GM21528 (cell line): ENCODE measurements around the gene DERA.
A peak's percentile ranks its signal among the peaks of the same experiment; 100 is the strongest.
"Not testable (repeated sequence)": the region's sequence is repeated elsewhere in the genome, so short reads cannot be mapped to it uniquely, and the experiment has no call there.

Experiments
- ATAC-seq: cut with Tn5 transposase; IDR thresholded peaks from one replicate; pipeline ENCODE4 v1.9.1; 2021; ENCODE audit warnings: mild to moderate bottlenecking, moderate library complexity; ENCODE audit not compliant: unreplicated experiment, low FRiP score

Gene DERA

DNA sequence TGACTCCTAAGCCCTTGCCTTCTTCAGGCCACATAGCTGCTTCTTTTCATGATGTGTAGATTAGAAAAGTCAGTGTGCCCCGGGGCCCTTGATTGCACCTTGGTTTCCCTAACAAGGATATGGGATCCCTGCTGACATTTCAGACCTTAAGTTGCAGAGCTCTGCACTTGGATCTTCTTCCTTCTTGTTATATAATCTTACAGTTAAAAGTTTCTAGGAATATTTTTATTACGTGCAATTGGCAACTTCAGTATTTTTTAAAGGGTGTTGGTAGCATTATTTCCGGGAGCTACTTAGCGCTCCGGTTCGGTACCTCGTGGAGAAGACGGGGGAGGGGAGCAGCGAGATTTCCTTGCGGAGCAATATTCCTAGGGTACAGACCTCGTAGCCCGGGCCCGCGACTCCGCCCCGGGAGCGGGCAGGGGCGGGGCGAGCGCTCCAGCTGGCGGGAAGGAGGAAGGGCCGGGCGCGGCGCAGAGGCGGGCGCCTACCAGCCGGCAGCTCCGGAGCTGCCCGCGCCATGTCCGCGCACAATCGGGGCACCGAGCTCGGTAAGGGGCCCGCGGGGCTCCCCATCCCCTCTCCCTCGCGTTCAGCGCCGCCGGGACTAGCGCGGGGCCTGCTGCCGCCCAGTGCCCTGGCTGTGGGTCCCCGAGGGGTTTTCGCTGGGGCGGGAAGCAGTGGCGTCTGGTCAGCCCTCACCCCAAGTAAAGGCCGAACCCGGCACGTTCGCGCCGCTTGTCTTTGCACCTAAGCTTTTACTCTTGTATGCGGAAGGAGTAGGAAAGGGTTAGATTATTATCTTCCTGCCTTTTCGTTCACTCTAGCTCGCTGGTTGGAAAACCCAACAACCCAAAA is at the start of gene DERA:
DERA (plus strand) TSS at position 469 of the 858 bp plus-strand sequence; CDS start at position 521, 52 bp downstream.
- peak; percentile 97 for ATAC-seq

DNA sequence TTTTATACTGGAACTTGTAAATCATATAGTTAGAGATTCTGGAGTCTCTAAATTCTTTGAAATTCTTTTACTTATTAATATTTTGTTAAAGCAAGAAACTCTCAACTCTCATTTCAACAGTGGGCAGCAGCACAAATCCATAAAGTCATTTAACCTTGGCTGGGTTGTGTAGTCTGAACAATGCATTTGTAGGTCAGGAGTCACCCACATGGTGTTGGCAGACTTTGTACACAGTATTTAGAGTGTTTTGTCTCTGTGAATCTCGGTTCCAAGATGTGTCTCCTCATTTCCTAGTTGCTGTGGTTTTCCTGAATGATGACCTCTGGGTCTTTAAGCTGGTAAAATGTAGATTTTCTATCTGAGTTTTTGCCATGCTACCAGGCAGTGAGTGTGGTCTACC is 49.7 kb upstream of the DERA start:
- ATAC-seq = no peak

- ATAC-seq = no peak
These were observed 48.3 kb upstream of the DERA start for GRCh38 chr12:15862840-15863239.

- ATAC-seq = no peak
These were observed 47.8 kb upstream of the DERA start for GRCh38 chr12:15863372-15863771.

GRCh38 chr12:15863984-15864383 is 47.1 kb upstream of the DERA start:
- peak; percentile 98 for ATAC-seq

- no peak for ATAC-seq
These were observed 42.9 kb upstream of the DERA start for GRCh38 chr12:15868186-15868585.

GRCh38 chr12:15873556-15873955 is 37.6 kb upstream of the DERA start:
- no peak for ATAC-seq

- ATAC-seq = not testable (repeated sequence)
These were observed 36.5 kb upstream of the DERA start for GRCh38 chr12:15874556-15875145.

DNA sequence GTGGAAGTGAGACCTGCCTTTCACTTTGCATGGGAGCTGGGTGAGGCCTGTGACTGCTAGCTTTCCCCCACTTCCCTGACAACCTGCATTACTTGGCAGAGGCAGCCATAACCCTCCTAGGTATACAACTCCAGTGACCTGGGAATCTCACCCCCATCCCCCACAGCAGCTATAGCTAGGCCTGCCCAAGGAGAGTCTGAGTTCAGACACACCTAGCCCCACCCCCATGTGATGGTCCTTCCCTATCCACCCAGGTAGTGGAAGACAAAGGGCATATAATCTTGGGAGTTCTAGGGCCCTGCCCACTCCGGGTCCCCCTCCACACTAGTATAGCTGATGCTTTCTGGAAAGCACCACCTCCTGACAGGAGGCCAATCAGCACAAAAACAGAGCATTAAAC is 35.3 kb upstream of the DERA start:
- no peak for ATAC-seq

DNA sequence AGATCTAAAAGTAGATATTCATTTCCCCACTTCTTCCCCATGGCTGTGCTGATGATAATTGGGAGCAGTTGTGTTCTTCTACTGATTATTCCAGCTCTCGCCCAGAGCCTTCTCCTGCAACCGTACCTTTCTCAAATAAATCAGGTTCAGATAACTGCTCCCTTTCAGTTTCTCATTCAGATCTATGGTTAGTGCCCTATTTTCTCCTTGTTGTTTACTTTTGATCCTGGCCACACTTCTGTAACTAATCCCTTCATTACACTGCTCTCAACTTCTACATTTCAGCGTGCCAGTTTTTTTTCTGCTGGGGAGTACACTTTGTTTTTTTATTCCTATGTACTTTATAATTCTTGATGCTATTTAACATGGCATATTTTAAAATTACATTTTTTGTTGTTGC is 31.7 kb upstream of the DERA start:
- ATAC-seq = no peak

DNA sequence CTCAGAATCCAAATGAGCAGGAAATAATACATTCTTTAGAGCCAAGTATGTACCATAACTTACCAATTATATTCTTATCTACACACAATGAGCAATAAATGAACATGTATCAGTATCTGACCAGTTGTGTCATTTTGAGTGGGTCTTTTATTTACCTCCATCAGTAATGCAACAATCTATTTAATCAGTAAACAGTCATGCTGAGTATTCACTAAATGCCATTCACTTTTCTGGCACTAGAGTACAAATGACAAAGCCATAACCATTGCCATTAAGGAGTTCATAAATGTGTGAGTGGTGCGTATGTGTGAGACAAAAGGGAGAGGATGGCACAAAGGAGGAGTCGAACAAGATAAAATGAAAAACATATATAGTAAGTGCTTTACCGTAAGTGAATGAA is 30.4 kb upstream of the DERA start:
- ATAC-seq = no peak

DNA sequence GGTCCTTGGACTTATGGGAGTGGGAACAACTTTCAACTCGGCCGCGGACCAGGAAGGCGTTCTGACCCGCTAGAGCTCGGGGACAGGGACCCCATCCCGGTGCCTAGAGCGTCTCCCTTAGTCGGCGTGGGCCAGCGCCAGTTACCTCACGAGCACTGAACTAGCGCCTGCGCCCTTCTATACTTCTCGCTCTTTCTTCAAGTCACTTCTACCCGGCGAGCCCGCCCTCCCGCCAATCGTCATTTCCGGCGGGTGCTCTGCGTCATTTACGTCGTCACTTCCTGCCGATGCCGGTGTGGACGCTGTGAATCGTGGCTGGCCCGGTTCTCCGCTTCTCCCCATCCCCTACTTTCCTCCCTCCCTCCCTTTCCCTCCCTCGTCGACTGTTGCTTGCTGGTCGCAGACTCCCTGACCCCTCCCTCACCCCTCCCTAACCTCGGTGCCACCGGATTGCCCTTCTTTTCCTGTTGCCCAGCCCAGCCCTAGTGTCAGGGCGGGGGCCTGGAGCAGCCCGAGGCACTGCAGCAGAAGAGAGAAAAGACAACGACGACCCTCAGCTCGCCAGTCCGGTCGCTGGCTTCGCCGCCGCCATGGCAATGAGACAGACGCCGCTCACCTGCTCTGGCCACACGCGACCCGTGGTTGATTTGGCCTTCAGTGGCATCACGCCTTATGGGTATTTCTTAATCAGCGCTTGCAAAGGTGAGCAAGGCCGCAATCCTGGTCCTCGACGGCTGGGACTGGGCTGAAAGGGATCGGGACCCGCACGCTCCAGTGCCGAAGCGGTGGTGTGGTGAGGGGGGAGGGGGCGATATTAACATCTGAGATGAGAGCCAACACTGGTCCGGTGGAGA is 28.8 kb upstream of the DERA start, which contains the start of gene STRAP:
STRAP (plus strand) TSS at position 270 of the 854 bp plus-strand sequence; CDS start at position 591, 321 bp downstream.
- peak; percentile 99 for ATAC-seq

DNA sequence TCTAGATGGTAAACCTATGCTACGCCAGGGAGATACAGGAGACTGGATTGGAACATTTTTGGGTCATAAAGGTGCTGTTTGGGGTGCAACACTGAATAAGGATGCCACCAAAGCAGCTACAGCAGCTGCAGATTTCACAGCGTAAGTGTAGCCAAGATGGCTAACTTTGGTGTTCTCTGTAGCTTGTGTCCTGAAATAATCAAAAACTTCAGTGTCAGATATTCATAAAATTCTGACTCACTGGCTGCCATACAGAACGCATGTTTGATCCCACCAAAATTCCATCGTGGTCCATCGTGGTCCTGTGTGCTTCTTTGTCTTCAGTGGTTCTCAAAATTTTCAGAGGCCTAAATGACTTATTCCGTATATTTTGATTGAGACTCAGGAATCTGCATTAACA is 27.6 kb upstream of the DERA start:
- ATAC-seq = no peak

- no peak for ATAC-seq
These were observed 24.6 kb upstream of the DERA start for GRCh38 chr12:15886372-15887042.

- no peak for ATAC-seq
These were observed 23.9 kb upstream of the DERA start for GRCh38 chr12:15887043-15887817.

DNA sequence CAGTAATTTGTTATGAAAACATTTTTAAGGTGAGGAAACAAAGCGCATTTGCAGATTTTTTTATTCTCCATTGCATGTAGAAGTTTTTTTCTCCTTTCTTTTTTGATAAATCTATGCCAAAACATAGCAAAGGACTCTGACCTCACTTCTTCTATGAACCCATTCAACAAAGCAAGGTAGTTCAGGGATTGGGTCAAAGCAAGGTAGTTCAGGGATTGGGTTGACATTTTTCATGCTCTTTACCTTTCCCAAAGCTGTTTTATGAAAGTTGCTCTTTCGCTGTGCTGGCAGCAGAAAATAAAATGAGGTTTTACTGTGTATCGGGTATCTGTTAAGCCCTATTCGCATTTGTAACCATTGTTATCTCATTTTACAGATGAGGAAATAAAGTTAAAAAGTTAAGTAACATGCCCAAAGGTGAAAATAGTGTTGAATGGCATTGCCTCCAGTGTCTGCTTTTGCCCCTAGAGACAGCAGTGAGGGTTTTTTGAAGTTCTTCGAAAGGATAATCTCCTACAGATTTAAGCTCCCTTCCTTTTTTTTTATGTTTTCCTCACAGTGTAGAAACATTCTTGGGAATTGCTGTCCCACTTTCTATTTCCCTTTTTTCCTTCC is 18.4 kb upstream of the DERA start:
- ATAC-seq = no peak

GRCh38 chr12:15893260-15893659 is 17.9 kb upstream of the DERA start:
- ATAC-seq = no peak

DNA sequence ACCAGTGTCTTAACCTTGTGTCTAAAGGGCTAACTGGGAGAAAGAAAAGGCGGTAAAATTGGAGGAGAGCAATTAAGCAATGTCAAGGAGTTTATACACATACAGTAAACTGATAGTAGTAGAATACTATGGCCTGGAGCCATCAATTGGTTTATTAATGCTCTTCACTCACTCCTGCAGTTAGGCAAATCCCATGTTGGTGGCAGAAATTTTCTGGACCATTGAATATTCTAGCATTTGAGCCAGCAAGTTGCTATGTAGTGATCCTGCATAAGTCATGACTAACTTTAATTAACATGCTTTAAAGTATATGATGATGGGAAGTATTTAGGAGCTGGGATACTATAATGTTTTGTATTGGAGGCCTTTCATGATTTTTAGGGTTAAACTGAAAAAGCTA is 14.3 kb upstream of the DERA start:
- ATAC-seq = no peak

GRCh38 chr12:15897433-15897832 is 13.7 kb upstream of the DERA start:
- no peak for ATAC-seq
